Measurements from ENCODE around the gene ANAPC13. TPM values are rescaled to one million over a fixed set of nuclear protein-coding genes. Genes with fewer than 3 reads are reported as not detected.
A peak's percentile ranks its signal among the peaks of the same experiment; 100 is the strongest.

The ANAPC13 gene
- total RNA-seq, 1 experiment from 2014 or later = 35.7 TPM

DNA sequence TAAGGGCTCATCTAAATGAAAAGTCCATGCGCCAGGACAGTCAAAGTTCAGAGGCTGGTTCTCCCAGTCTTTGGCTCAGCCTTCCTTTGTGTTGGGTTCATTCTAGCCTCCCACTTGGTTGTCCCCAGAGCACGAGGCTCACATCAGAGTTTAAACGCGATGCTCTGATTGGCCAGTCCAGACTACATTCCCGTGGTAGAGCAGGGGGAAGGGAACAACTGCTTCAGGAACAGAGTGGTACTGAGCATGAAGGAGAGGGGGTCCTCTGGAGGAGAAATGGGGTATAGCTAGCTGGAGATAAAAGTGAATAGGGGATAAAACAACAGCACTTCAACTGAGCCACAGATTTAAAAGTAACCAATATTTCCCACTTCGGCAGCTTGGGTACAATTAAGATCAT, 32.2 kb downstream of the ANAPC13 start:
- Histone ChIP-seq H3K27ac (ENCODE audit: low read depth, low read length) (no peak overlapping the region), H3K27me3 (ENCODE audit: insufficient read depth, low read length) (no peaks in the 10 kb centered on the region), H3K79me2 (ENCODE audit: insufficient read depth, low read length) (no peaks in the 10 kb centered on the region), H3K9me3 (ENCODE audit: control insufficient read depth in 1 of 2, insufficient read depth in 1 of 2, low read depth in 1 of 2, low read length in 2 of 2) (no peaks in the 10 kb centered on the region), H3K4me2 (ENCODE audit: low read length) (no peak overlapping the region), H3K4me3 (replicated peaks in 1 of 2; ENCODE audit: low read depth in 1 of 2, low read length in 2 of 2) (no peak overlapping the region), H2AFZ (ENCODE audit: low read depth, low read length, poor library complexity, severe bottlenecking) (no peak overlapping the region), H4K20me1 (ENCODE audit: insufficient read depth) (no peaks in the 10 kb centered on the region), H3K4me1 (ENCODE audit: control insufficient read depth in 1 of 2, insufficient read depth in 2 of 2, low read length in 2 of 2) (no peaks in the 10 kb centered on the region), H3K9ac (ENCODE audit: low read length) (no peak overlapping the region), H3K36me3 (ENCODE audit: control insufficient read depth in 1 of 2, insufficient read depth in 2 of 2, low read length in 2 of 2) (no peaks in the 10 kb centered on the region), H3K9me2 (ENCODE audit: insufficient read depth) (no peaks in the 10 kb centered on the region)
- TF ChIP-seq RAD21 (IDR thresholded peaks at IDR 0.05; ENCODE audit: low read depth) (peak; percentile 57), CEBPB (IDR thresholded peaks at IDR 0.05; ENCODE audit: low read depth) (no peak)
- TF ChIP-seq, protein P1, sequence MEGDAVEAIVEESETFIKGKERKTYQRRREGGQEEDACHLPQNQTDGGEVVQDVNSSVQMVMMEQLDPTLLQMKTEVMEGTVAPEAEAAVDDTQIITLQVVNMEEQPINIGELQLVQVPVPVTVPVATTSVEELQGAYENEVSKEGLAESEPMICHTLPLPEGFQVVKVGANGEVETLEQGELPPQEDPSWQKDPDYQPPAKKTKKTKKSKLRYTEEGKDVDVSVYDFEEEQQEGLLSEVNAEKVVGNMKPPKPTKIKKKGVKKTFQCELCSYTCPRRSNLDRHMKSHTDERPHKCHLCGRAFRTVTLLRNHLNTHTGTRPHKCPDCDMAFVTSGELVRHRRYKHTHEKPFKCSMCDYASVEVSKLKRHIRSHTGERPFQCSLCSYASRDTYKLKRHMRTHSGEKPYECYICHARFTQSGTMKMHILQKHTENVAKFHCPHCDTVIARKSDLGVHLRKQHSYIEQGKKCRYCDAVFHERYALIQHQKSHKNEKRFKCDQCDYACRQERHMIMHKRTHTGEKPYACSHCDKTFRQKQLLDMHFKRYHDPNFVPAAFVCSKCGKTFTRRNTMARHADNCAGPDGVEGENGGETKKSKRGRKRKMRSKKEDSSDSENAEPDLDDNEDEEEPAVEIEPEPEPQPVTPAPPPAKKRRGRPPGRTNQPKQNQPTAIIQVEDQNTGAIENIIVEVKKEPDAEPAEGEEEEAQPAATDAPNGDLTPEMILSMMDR (IDR thresholded peaks at IDR 0.05 in 2 of 3, conservative IDR thresholded peaks at IDR 0.05 in 1 of 3; ENCODE audit: borderline replicate concordance in 1 of 3, insufficient read depth in 1 of 3, low read depth in 2 of 3, low read length in 2 of 3) = peak; percentile 22 to 53 (median 34); a peak in 4 of 6 replicates
- DNase-seq (ENCODE audit: low read depth, low spot score) (peak; percentile 13), ATAC-seq (peak; percentile 77)
- RAD21 ChIA-PET (ENCODE audit: low non-redundant PET in 1 of 2, low total read pairs in 2 of 2, uncharacterized antibody in 2 of 2, unreplicated experiment in 2 of 2) = no interaction called here
- POLR2A ChIA-PET = no interaction called here
- intact Hi-C loops (cut with micrococcal nuclease) = no loop called here
- no TSS peak for BruUV-seq (replicated peaks)
- CTCF ChIA-PET = no interaction called here

DNA sequence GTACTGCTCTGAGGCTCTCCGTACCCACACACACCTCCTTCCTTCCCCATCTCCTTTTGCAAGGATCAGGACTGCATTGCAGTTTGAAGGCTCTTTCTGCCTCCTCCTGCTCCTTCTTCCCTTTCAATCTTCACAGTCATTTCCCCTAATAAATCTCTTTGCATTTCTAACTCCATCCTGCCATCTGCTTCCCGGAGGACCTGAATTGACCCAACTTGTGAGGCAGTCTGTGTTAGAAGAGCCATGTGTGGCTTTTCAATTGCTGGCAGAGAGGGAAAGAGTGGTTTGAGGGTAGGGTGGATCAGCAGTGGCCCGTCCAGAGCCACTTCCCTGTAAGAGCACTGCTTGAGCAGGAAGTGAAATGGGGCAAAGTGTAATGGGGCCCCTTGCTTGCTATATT, 35.8 kb downstream of the ANAPC13 start:
- POLR2A ChIA-PET = no interaction called here
- no peak for ATAC-seq
- Histone ChIP-seq H2AFZ (ENCODE audit: low read depth, low read length, poor library complexity, severe bottlenecking) (no peak overlapping the region), H3K9ac (ENCODE audit: low read length) (no peak overlapping the region), H3K4me3 (replicated peaks in 1 of 2; ENCODE audit: low read depth in 1 of 2, low read length in 2 of 2) (no peak overlapping the region), H3K9me3 (ENCODE audit: control insufficient read depth in 1 of 2, insufficient read depth in 1 of 2, low read depth in 1 of 2, low read length in 2 of 2) (no peaks in the 10 kb centered on the region), H3K4me2 (ENCODE audit: low read length) (no peak overlapping the region), H4K20me1 (ENCODE audit: insufficient read depth) (no peaks in the 10 kb centered on the region), H3K36me3 (ENCODE audit: control insufficient read depth in 1 of 2, insufficient read depth in 2 of 2, low read length in 2 of 2) (no peaks in the 10 kb centered on the region), H3K27ac (ENCODE audit: low read depth, low read length) (no peak overlapping the region), H3K4me1 (ENCODE audit: control insufficient read depth in 1 of 2, insufficient read depth in 2 of 2, low read length in 2 of 2) (no peaks in the 10 kb centered on the region), H3K9me2 (ENCODE audit: insufficient read depth) (no peaks in the 10 kb centered on the region), H3K79me2 (ENCODE audit: insufficient read depth, low read length) (no peaks in the 10 kb centered on the region), H3K27me3 (ENCODE audit: insufficient read depth, low read length) (no peaks in the 10 kb centered on the region)
- no TSS peak for BruUV-seq (replicated peaks)
- no peak for DNase-seq (ENCODE audit: low read depth, low spot score)
- RAD21 ChIA-PET (ENCODE audit: low non-redundant PET in 1 of 2, low total read pairs in 2 of 2, uncharacterized antibody in 2 of 2, unreplicated experiment in 2 of 2) = no interaction called here
- CTCF ChIA-PET = interaction anchor here (1.1 to 1.6 kb wide), 2 partner anchors 24 to 237 kb away, joined by 4 read pairs; no protein-coding TSS in a partner anchor
- intact Hi-C loops (cut with micrococcal nuclease) = loop anchor here (1.0 kb wide), 2 partner anchors 138 to 142 kb away; no protein-coding TSS in a partner anchor
- TF ChIP-seq TCF7L2 (IDR thresholded peaks at IDR 0.05; ENCODE audit: borderline replicate concordance, extremely low read depth, insufficient read depth, insufficient read length) (no peak), SIN3A (IDR thresholded peaks at IDR 0.05; ENCODE audit: low read depth) (no peak), POLR2A (IDR thresholded peaks at IDR 0.05; ENCODE audit: borderline replicate concordance, extremely low read depth, insufficient read depth, insufficient read length) (no peak), EZH2 (IDR thresholded peaks at IDR 0.05) (no peak), CBX3 (IDR thresholded peaks at IDR 0.05; ENCODE audit: low read depth) (no peak), RAD21 (IDR thresholded peaks at IDR 0.05; ENCODE audit: low read depth) (no peak), EGR1 (IDR thresholded peaks at IDR 0.05; ENCODE audit: low read depth) (no peak), YY1 (IDR thresholded peaks at IDR 0.05; ENCODE audit: extremely low read depth, insufficient replicate concordance, low read depth, low read length) (no peak), ELF1 (IDR thresholded peaks at IDR 0.05; ENCODE audit: borderline replicate concordance, low read depth) (no peak), CEBPB (IDR thresholded peaks at IDR 0.05; ENCODE audit: low read depth) (no peak)
- TF ChIP-seq, protein P1 (IDR thresholded peaks at IDR 0.05 in 2 of 3, conservative IDR thresholded peaks at IDR 0.05 in 1 of 3; ENCODE audit: borderline replicate concordance in 1 of 3, insufficient read depth in 1 of 3, low read depth in 2 of 3, low read length in 2 of 3) = no peak
- TF ChIP-seq, protein P2, sequence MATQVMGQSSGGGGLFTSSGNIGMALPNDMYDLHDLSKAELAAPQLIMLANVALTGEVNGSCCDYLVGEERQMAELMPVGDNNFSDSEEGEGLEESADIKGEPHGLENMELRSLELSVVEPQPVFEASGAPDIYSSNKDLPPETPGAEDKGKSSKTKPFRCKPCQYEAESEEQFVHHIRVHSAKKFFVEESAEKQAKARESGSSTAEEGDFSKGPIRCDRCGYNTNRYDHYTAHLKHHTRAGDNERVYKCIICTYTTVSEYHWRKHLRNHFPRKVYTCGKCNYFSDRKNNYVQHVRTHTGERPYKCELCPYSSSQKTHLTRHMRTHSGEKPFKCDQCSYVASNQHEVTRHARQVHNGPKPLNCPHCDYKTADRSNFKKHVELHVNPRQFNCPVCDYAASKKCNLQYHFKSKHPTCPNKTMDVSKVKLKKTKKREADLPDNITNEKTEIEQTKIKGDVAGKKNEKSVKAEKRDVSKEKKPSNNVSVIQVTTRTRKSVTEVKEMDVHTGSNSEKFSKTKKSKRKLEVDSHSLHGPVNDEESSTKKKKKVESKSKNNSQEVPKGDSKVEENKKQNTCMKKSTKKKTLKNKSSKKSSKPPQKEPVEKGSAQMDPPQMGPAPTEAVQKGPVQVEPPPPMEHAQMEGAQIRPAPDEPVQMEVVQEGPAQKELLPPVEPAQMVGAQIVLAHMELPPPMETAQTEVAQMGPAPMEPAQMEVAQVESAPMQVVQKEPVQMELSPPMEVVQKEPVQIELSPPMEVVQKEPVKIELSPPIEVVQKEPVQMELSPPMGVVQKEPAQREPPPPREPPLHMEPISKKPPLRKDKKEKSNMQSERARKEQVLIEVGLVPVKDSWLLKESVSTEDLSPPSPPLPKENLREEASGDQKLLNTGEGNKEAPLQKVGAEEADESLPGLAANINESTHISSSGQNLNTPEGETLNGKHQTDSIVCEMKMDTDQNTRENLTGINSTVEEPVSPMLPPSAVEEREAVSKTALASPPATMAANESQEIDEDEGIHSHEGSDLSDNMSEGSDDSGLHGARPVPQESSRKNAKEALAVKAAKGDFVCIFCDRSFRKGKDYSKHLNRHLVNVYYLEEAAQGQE (IDR thresholded peaks at IDR 0.05; ENCODE audit: low read depth) = no peak

Data from HCT116 (cell line).